ENCODE data around the gene MMP15.
"Not testable (repeated sequence)": the region's sequence is repeated elsewhere in the genome, so short reads cannot be mapped to it uniquely, and the experiment has no call there.

The MMP15 gene

DNA sequence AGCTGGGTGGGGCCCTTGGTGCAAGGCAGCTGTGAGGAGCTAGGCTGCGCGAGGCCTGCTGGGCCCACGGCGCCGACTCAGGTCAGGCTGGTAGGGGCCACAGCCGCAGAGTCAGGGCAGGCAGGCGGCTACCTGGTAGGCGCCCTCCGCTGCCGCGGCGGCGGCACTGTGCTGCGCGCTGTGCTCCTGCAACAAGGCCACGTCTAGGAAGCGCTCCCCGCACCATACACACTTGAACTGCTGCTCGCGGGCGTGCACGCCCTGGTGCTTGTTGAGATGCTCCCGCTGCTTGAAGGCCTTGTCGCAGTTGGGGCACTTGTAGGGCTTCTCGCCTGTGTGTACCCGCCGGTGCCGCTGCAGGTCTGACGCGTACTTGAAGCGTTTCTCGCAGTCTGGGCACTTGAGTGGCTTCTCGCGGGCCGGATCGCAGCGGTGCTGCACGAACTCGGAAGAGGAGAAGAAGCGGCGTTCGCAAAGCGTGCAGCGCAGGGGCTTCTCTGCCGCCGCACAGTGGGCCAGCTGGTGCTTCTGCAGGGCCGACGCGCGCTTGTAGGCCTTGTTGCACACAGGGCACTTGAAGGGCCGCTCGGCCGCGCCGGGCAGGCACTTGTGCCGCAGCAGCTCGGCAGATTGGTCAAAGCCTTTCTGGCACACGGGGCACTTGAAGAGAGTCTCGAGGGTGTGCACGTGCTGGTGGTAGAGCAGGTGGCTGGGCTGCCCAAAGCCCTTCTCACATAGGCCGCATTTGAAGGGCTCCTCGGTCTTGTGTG is 29.0 kb upstream of the MMP15 start:
- DNase-seq = no peak

DNA sequence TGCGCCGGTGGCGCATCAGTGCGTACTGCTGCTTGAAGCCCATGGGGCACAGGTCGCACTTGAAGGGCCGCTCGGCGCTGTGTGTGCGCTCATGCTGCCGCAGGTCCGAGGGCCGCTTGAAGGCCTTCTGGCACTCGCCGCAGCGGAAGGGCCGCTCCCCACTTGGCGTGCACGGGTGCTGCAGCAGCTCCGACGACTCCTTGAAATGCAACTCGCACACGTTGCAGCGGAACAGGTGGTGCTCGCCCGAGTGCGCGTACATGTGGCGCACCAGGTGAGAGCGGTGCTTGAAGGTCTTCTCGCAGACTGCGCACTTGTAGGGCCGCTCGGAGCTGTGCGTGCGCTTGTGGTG is 28.4 kb upstream of the MMP15 start:
- no peak for DNase-seq

DNA sequence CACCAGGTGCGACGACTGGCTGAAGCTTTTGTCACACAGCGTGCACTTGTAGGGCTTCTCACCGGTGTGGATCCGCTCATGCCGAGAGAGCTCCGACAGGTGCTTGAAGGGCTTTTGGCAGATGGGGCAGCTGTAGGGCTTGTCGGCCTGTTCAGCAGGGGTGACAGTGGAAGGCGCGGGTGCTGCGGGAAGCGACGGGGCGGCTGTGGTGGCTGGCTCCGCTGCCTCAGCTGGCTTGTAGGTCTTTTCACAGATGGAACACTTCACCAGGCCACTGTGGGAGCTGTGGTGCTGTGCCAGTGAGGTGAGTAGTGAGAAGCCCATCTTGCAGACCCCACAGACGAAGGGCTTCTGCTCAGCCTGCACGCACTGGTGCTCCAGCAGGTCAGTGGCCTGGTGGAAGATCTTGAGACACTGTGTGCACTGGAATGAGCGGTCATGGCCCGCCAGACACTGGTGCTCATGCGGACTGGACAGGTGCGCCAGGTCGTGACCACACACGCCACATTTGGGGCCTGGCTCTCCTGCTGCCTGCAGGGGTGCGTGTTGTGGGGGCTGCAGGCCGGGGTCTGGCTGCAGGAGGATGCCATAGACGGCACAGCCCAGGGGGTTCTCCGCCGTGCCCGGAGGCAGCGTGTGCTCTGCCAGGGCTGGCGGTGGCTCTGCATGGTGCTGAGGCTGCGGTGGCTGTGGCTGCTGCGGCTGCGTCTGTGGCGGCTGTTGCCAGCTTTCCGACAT is 27.9 kb upstream of the MMP15 start:
- no peak for DNase-seq

DNA sequence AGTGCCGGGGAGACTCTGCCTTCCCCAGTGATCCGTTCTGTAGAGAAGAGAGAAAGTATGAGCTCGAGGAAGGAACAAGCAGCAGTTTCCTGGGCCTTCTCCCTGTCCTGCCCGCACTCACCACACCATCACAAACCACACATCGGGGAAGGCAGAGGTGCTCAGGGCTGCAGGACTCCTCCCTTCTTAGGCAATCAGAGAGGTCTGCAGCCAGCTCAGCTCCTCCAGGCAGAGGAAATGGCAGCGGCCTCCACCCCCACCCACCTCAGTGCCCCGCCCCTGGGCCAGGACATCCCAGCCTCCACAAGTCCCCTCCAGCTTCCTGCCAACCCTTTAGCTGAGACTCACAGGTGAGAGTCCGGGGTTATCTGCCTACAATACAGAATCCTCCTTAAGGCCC is 27.1 kb upstream of the MMP15 start:
- DNase-seq = peak; percentile 57

DNA sequence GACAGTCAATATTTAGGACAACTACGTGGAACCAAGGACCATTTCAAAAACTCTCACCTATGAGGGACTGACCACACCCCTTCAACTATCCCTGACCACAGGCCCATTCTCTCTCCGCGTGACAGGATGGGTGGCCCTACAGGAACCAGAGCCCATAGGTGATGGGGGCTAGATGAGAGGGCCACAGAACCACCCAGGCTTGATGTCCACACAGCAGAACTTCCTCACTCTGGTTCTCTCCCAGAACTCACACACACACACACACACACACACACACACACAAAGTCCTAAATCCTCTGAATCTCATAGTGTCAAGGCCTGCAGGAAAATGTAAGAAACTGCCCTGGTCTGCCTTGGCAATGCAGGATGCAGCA is 26.6 kb upstream of the MMP15 start:
- no peak for DNase-seq

DNA sequence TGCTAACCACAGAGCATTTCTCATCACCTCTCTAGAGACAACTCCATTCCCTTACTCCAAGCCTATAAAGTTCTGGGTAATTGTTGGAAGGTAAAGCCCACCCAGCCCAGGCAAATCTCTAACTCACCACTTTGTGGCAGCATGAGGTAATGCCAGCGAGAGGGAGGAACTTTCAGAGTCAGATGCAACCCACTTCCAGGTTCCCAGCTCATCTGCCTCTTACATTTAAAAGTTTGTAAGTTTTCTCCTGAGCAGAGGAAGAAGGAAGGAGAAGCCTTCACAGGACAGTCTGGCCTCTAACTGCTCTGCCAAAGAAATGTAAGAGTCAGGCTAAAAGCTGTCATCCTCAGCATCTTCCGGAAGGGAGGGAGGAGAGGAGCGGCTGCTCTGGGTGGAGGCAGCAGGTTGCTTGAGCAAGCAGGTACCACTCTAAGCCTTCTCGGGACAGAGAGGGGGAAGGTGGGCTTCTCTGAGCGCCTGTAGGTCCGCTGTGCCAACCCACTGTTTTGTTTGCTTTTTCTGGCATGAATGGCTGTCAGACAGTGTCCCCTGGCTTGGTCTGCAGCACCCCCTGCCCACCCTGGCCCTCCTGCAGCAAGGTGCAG is 26.1 kb upstream of the MMP15 start:
- DNase-seq = peak; percentile 25

DNA sequence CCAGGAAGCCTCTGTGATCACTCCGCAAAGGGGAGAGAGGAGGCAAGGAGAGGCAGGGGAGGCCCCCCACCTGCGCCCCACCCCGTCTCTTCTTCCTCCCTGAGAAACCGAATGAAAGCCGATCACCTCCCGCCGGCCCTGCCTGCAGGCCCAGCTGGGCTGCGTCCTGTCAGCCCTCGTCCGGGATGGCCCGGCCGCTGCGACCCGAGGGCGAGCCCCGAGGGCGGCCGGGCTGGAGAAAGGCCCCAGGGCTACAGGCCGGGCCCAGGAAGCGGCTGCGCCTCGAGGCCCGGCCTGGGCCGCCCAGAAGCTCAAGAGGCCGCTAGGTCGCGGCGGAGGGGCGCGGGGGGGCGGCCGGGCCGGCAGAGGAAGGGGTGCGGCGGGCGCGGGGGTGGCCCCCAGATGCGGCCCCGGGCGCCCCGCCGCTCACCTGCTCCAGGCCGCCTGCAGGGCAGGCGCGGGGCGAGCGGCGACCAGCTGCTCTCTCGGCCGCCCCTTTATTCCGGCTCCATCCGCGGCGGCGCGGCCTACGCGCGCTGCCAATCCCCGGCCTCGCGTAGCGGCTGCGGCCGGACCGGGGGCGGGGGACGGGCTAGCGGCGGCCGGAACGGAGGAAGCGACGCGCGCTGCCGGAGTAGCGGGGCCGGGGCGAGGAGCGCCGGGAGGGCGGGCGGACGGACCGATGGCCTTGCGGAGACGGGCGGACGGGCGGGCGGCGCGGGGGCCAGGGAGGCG is 25.4 kb upstream of the MMP15 start, which contains the start of gene ZNF319:
TSS of gene ZNF319 (minus strand) at position 702 of the 735 bp plus-strand sequence. CDS start 2,407 bp downstream, outside the sequence.
- DNase-seq = peak; percentile 19

DNA sequence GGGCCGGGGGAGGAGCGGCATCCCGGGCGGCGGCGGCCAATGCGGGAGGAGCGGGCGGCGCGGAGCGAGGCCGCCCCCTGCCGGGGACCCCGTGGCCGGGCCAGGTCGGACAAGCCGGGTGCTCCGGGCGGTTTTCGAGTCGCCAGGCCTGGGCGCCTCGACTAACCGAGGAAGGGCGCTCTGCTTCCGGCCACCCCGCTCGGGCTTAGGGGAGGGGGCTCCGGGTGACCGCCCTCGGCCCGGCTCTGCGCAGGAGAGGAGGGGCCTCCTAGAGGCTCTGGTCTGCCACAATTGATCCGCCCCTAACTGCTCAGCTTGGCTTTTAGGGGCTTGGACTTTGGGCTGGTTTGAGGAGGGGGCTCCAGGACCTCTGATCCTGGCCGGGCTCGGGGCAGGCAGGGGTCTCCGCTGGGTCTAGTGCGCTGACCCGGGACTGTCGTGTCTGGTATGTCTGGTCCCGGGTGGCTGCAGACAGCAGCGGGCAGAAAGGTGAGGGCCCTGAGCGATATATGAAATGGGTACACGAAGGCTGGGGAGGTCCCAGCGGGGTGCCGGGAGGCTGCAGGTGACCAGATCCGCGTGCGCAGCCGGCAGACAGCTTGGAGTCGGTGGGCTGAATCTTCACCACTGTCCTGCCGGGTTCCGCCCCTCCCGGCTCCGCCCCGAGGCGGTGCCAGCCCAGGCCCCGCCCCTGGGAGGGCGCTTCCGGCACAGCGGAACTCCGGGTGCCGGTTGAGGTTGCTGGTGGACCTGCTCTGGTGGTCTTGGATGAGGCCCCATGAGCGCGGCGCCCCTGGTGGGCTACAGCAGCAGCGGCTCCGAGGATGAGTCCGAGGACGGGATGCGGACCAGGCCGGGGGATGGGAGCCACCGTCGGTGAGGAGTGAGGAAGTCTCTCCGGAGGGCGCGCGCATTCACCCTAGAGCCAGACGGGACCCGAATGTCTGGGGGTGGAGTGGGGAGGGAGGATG is 24.6 kb upstream of the MMP15 start, which contains the start of gene USB1:
TSS of gene USB1 (plus strand) at position 702 of the 971 bp plus-strand sequence. CDS start at position 779, 77 bp downstream.
- peak; percentile 80 for DNase-seq

DNA sequence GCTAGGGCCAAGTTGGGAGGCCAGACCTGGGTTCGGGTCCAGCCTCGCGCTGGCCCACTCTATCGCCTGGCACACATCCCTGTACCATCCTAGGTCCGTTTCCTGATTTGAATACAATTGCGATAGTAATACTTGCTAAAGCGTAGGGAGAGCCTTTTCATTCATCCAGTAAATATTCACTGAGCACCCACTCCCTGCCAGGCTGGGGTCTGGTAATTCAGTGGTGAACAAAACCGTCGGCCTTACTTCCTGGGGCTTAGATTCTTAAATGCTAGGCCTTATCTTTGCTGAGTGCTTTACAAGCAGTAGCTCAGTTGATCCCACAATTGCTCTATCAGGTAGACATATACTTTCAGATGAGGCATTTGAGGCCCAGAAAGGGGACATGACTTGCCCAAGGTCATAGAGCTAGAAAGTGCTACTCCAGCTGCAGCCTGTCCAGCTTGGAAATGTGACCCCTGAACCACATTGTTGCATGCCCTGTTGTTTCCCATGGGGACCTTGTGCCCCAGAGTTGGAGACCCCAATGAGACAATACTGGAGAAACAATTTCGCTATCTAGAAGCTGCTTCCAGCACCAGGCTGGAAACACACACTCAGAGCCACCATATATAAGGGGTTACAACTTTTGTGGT is 23.7 kb upstream of the MMP15 start:
- DNase-seq = no peak

DNA sequence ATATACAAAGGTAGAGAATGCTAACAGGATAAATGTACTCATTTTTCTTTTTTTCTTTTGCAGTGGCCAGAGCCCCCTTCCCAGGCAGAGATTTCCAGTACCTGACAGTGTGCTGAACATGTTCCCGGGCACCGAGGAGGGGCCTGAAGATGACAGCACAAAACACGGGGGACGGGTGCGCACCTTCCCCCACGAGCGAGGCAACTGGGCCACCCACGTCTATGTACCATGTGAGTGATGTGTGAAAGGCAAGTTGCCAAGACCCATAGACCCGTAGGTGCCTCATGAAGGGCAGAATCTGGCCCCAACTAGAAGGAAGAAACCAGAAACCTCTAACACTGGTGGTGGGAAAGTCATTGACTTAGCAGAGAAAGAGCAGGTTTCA is 23.1 kb upstream of the MMP15 start:
- no peak for DNase-seq

DNA sequence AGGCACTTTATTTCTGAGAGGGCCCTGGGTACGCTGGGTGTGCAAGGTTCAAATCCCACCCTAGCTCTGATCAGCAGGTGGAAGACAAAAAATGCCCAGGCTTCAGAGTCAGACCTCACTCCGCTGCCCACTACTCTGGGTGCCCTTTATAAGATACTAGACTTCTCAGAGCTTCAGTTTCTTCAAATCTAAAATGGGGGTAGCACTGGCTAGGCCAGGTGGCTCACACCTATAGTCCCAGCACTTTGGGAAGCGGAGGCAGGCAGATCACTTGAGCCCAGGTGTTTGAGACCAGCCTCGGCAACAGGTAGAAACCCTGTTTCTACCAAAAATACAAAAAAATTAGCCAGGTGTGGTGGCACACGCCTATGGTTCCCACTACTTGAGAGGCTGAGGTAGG is 22.6 kb upstream of the MMP15 start:
- no peak for DNase-seq

DNA sequence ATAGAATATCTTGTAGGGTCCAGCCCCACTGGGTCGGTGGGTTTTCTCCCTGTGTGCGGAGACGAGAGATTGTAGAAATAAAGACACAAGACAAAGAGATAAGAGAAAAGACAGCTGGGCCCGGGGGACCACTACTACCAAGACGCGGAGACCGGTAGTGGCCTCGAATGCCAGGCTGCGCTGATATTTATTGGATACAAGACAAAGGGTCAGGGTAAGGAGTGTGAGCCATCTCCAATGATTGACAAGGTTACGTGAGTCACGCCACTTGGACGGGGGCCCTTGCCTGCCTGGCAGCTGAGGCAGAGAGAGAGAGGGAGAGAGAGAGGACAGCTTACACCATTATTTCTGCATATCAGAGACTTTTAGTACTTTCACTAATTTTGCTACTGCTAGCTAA is 20.8 kb upstream of the MMP15 start:
- not testable (repeated sequence) for DNase-seq

DNA sequence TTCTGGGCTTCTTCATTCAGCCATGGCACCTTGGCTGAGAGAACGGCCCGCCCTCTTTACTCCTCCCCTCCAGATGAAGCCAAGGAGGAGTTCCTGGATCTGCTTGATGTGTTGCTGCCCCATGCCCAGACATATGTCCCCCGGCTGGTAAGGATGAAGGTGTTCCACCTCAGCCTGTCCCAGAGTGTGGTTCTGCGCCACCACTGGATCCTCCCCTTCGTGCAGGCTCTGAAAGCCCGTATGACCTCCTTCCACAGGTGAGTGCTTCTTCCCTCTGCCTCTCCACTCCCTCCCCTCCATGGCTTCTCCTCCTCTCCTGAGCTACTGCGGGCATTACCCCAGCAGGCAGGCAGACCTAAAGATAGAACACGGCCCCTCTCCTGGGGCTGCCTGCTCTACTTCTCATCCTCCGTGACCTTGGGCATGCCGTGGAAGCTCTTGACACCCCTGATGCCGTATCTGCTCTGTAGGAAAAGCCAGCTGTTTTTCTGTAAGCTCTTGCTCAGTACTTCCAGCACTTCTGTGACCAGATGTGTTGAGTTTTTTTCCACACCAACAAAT is 15.6 kb upstream of the MMP15 start:
- no peak for DNase-seq

DNA sequence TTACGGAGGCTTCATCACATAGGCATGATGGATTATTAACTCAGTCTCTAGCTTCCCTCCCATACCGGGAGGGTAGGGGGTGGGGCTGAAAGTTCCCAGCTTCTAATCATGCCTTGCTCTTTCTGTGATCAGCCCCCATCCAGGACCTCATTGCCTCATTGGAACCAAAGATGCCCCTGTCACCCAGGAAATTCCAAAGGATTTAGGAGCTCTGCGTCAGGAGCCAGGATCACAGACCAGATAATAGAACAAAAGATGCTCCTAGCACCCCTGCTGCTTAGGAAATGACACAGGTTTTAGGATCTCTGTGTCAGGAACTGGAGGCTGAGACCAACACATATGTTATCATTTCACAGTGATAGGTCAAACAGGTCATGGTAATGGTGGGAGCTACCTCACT is 14.7 kb upstream of the MMP15 start:
- no peak for DNase-seq

DNA sequence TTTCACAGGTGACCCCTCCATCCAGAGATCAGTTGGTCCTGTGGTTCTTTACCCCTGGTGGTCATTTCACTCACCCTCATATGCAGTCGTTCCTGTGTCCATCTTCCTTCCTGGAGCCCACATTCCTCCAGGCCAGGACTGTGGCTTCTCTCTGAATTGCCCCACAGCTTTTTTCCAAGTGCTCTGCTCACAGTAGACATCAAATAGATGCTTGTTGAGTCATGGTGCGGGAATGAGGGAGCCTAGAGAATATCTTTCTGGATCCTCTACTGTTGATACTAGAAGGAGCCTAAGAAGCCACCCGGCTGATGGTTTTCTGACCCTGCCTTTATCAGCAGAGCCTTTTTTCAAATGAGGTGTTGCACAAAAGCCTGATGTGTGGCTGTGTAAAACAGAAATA is 13.9 kb upstream of the MMP15 start:
- no peak for DNase-seq

DNA sequence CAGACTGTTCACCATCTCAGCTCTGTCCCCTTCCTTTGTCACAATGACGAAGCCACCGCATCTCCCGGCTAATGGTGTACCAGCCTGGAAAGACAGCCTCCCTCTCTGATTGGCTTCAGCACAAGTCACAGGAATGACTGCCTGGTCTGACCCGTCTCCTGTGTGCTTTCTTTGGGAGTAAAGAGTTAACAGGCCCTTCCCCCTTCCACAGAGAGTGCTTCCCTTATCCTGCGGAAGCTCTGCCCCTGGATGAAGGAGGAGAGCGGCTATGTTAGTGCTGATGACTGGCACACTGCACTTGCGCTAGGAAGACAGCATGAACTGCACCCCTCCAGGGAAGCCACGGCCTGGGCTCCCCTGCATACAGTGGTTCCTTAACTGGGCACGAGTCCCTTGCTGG is 13.1 kb upstream of the MMP15 start:
- no peak for DNase-seq

DNA sequence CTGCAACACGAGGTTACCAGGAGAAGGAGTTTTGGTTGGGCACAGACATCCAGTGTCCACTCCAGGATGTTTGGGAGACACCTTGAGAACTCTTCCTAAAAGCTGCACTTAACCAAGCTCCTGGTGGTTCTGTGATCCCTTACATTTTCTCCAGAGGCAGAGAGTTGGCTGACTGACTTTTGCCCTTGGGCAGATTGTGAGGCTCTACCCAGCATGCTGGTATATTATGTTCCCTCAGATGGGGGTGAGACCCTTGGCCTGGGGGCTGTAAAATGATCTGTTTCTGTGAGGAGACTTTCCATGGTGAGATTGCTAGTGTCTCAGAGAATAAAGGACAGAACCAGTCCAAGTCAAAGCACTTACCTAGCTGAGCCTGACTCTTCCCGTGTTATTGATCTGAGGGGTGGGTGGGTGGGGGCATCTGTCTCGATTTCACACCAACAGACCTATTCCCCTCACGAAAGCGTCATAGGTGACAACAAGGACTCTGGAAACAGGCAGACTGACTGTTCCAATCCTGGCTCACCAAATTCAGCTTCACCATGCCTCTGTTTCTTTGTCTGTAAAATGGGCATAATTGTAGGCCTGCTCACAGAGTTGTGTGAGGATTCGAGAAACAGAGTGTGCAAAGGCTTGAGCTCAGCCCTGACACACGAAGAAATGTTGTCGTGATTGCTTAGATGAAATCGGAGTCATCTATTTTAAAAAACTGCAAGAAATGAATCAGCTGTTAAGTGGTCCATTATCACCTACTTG is 12.2 kb upstream of the MMP15 start:
- DNase-seq = no peak

DNA sequence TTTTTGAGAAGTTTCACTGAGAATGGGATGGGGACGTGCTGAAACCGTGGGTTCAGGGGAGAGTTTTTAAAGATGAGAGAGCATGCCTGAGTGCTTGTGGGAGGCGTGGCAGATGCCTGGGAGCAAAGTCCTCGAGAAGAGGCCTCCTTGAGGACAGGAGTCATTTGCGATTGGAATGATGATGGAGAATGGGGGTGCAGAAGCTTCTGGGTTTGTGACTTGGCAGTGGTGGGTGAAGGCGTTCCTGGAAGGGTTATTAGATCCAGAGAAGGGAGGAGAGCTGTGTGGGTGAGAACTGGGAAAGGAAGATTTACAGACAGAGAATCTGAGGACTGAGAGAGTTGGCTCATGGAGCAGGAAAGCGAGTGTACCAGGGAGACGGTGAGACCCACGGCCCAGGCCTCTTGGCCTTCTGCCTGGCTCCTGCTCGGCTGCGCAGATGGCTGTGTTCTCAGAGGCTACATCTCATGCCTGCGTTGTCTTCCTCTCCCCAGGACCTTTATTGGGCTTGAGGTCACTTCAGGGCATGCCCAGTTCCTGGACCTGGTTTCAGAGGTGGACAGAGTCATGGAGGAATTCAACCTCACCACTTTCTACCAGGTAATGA is 8.6 kb upstream of the MMP15 start:
- no peak for DNase-seq

DNA sequence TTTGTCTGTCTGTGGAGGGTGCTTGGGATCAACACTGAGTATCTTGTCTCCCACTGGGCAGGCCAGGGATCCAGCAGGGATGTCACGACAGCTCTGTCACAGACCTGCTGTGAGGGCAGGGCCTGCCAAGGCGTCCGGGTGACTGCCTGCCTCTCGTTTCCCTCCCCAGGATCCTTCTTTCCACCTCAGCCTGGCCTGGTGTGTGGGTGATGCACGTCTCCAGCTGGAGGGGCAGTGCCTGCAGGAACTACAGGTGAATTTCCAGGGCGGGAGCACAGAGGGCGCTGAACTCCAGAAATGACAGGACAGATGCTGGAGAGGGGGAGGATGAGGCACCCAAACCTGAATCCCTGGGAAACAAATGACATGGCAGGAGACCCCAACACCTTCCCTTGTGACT is 6.8 kb upstream of the MMP15 start:
- no peak for DNase-seq

Data from activated gamma-delta T cell treated with Interleukin-2 at 50 U/mL for 16 hours (primary cell).